Hematopoietic multipotent progenitor cell treated with erythropoietin and hydrocortisone succinate and interleukin-3 and kit ligand, for 8 days (in vitro differentiated cells): ENCODE results near the gene CADM2.

Source experiments
- DNase-seq: peaks from one replicate; pipeline ENCODE4 v3.0.0-alpha.2; 2015

The CADM2 gene

GRCh38 chr3:85342915-85343314, 384.1 kb downstream of the CADM2 start:
- peak; percentile 3 for DNase-seq

DNA sequence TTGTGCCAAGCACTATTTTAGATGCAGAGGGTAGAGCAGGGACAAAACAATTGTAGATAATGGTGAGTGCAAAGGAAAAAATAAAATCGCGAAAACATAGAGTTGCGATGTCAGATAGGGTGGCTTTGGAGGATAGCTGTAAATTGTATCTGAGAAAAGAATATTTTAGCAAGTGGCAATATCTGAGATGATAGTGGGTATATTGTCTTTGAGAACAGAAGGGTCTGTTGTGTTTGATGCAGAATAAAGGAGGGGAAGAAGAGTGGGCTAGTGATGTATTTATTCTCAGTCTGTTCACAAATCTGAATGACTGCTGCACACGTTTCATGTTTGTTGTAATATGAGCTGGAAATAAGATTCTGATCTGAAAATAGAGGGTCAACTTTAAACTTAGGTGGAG, 396.8 kb downstream of the CADM2 start:
- DNase-seq: no peak

DNA sequence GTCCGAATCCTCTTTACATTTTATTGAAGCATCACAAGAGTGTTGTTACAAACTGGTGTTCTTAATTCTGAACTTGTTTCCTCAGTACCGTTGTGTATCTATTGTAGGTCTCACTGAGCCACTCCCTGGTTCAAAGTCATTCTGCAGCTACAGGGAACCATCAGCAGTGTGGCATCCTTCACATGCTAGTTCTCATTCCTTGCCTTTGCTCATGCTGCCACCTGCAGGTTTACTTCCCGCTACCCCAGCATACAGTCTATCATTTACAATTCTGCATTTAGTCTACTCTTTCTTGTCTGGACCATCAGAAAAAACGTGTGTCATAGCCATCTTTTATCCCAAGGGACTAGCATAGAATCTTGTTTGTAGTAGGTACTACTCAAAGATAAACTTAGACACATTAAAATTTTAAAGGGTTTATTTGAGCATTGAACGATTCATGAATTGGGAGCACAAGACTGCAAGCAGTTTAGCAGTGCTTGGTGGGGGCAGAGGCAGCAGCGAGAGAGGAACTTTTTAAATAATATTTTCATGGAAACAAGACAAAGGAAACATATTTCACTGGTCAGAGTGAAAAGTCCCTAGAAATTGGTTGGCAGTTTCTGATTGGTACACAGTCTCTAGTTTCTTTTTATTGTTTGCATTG, 402.1 kb downstream of the CADM2 start:
- DNase-seq: peak; percentile 24

- no peak for DNase-seq
These were observed 405.6 kb downstream of the CADM2 start for GRCh38 chr3:85364296-85364909.

DNA sequence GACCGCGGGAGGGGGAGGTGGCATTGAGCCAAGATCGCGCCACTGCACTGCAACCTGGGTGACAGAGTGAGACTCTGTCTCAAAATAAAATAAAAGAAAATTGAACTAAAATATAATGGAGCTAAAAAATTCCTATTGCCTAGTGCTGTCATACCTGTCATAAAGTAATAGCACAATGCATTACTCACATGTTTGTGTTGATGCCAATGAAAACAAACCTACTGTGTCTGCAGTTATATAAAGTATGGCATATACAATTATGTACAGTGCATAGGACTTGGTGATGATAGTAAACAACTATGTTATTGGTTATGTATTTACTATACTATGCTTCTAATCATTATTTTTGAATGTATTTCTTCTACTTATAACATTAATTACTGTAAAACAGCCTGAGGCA, 411.6 kb downstream of the CADM2 start:
- no peak for DNase-seq

- no peak for DNase-seq
These were observed 417.3 kb downstream of the CADM2 start for GRCh38 chr3:85376131-85376530.

DNA sequence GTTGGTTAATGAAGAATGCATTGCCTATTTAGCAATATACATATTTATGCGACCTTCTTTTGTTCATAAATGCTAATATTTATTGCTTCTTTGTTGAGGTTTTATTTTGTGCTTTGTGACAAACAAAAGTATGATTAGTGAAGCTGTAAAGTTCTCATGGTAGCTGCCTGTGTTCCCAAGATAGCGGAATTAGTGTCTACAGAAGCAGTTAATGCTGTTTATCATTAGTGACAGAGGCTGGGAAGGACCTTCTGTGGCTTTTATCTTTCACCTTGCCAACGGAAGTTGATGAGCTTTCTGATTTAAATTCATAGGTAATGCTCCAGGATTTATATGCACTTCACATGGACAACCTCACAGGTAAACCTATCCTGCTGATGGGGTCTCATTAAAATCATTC, 418.3 kb downstream of the CADM2 start:
- no peak for DNase-seq

DNA sequence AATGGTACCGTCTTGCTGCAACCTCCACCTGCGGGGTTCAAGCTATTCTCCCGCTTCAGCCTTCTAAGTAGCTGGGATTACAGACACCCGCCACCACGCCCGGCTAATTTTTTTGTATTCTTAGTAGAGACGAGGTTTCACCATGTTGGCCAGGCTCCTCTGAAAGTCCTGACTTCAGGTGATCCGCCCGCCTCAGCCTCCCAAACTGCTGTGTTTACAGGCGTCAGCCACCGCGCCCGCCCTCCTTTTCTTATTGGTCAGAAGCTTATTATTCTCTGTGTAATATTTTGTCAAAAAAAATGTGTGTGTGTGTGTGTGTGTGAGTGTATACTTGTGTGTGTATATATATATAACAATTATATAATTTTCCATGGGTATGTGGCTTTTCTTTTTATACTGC, 425.6 kb downstream of the CADM2 start:
- no peak for DNase-seq

- no peak for DNase-seq
These were observed 429.2 kb downstream of the CADM2 start for GRCh38 chr3:85387913-85388505.

GRCh38 chr3:85394424-85394823, 435.6 kb downstream of the CADM2 start:
- DNase-seq: no peak

- no peak for DNase-seq
These were observed 438.6 kb downstream of the CADM2 start for GRCh38 chr3:85397434-85397833.

GRCh38 chr3:85426121-85426520, 467.3 kb downstream of the CADM2 start:
- DNase-seq: no peak

- no peak for DNase-seq
These were observed 468.7 kb downstream of the CADM2 start for GRCh38 chr3:85427467-85427866.

DNA sequence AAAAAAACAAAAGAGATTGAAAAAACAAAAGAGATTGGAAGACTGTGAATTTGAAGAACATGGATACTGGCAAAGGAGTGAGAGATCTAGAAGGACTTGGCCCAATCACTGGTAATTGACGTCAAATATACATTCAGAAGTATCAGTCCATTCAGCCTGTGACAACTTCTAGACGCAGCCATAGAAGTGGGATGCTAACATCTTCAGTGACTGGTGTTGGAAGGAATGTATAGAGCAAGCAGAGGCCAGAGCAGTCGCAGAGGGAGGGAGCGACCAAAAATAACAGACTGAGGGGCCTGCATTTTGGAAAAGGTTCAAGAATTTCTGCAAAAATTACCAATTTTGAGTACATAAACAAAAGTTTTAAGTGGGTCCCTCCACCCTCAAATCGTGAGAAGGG, 473.3 kb downstream of the CADM2 start:
- no peak for DNase-seq

- no peak for DNase-seq
These were observed 474.5 kb downstream of the CADM2 start for GRCh38 chr3:85433319-85433718.

DNA sequence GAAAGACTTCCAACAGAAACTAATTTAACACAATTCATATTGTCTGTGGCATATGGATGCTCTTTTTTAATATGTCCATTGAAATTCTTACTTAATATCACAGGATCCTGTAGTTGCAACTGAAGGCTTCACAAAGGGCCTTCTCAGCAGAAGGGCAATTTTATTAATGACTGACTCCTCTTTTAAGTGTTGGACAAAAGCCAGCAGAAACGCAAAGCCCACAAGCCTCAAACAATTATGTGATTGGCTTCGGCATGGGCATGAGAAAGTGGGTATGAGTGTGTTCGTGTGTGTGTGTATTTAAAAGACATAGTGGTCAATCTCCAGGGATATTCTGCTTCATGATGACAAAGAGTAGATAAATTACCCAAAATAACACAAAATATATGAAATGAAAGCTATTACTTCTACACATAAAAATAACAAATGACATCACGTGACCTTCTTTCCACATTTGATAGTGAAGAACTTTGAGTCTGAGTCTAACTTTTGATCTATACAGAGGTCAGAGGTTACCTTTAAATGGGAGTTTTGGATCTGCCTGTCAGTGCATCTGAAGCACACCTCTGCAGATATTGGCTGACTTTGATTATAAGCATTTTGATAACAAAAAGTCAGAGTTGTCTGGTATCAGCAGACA, 496.9 kb downstream of the CADM2 start:
- DNase-seq: no peak

GRCh38 chr3:85474241-85474640, 515.5 kb downstream of the CADM2 start:
- no peak for DNase-seq

DNA sequence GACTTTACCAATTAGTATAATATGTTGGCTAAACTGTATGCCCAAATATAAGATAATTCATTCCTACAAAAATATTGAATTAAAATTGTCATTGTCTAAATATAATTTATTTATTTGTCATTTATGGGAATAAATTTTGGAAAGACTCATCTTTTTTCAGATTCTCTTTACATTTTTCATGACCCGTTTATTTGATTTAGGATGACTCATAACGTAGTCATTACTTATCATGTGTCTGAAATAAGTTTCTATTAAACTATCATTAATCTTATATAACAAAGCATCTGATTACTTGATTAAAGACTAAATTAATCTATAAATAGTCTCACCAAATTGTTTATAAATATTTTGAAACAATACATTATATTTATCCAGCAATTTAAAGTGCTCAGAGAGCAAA, 516.6 kb downstream of the CADM2 start:
- no peak for DNase-seq

- no peak for DNase-seq
These were observed 518.2 kb downstream of the CADM2 start for GRCh38 chr3:85476891-85477495.

DNA sequence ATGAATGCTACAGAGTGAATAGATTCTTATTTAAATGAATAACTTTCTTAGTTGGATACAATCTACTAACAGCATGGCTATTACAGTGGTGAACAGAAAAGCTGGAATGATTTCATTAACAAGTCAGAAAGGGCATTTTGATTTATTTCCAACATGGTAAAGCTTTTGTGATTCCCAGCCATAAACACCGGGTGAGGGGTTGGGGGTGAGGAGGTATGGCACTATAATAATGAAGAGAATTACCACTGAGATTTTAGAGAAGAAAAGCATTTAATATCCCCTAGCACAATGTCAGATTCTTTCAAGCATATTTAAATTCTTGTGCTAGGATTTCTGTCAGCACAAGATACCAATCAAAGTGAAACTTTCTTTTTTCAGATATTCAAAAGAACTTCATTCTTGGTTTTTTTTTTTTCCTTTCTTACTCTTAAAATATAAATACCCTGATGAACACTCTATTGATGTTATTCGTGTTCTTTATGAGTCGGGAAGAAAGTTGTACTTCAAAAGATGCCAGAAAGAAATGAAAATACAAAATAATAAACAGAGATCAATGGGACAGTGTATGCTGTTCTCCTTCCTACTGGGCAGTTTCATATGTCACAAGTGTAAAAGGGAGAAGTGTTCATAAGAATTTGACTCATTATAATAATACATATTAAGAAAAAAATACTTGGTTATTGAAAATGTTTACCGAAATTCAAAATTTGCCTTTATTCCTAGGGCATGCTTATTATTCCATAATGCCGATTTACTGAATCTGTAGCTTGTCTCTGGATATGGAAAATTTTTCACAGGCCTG, 522.8 kb downstream of the CADM2 start:
- DNase-seq: no peak

GRCh38 chr3:85482213-85482490, 523.4 kb downstream of the CADM2 start:
- DNase-seq: no peak

GRCh38 chr3:85483986-85484385, 525.2 kb downstream of the CADM2 start:
- no peak for DNase-seq

DNA sequence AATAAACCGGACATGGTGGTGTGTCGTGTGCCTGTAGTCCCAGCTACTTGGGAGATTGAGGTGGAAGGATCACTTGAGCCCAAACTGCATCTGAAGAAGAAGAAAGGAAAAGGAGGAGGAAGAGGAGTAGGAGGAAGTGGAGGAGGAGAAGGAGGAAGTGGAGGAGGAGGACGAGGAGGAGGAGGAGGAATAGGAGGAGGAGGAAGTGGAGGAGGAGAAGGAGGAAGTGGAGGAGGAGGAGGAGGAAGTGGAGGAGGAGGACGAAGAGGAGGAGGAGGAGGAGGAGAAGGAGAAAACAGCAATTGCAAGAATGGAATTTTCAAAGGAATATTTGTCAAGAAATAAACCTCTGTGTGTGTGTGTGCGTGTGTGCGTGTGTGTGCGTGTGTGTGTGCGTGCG, 528.6 kb downstream of the CADM2 start:
- DNase-seq: no peak
